GM12864 (cell line): ENCODE results near the gene TRABD.

ENCODE experiments used
- DNase-seq: peaks from one replicate; pipeline ENCODE4 v3.0.0-alpha.2; 2011; ENCODE audit warnings: low read depth
- H3K4me3 ChIP-seq: 2 replicates; pipeline ENCODE4 v1.5.1; 2011; ENCODE audit warnings: mild to moderate bottlenecking, low read depth, low read length, control low read depth
- CTCF ChIP-seq: IDR thresholded peaks from 2 replicates; pipeline ENCODE4 v1.5.1; 2011; ENCODE audit warnings: low read depth, mild to moderate bottlenecking, moderate library complexity, low read length, control low read depth, inconsistent platforms; ENCODE audit errors: missing control alignments

TRABD gene

GRCh38 chr22:50220603-50221409 is 35.1 kb downstream of the TRABD start:
- H3K4me3 ChIP-seq, result no peak overlapping the region
- DNase-seq, result no peak
- TF ChIP-seq CTCF, result no peak

- no peak for DNase-seq
- no peak overlapping the region for H3K4me3 ChIP-seq
- no peak for TF ChIP-seq CTCF
These were observed 35.9 kb downstream of the TRABD start for GRCh38 chr22:50221410-50222300.

GRCh38 chr22:50222508-50222907 is 36.8 kb downstream of the TRABD start:
- TF ChIP-seq CTCF, result no peak
- no peak for DNase-seq
- H3K4me3 ChIP-seq, result no peak overlapping the region

GRCh38 chr22:50224071-50224470 is 38.4 kb downstream of the TRABD start:
- no peak for DNase-seq
- no peak for TF ChIP-seq CTCF
- no peak overlapping the region for H3K4me3 ChIP-seq

- DNase-seq, result no peak
- TF ChIP-seq CTCF, result no peak
- no peak overlapping the region for H3K4me3 ChIP-seq
These were observed 39.7 kb downstream of the TRABD start for GRCh38 chr22:50225200-50225969.

- DNase-seq, result no peak
- no peak for TF ChIP-seq CTCF
- no peak overlapping the region for H3K4me3 ChIP-seq
These were observed 40.6 kb downstream of the TRABD start for GRCh38 chr22:50226063-50226874.
